Fibroblast of upper back skin (primary cell): Measurements from ENCODE around the gene GJB6.

Experiments used
- DNase-seq: peaks from one replicate; pipeline ENCODE4 v3.0.0-alpha.2; 2013

Gene GJB6

GRCh38 chr13:20185366-20186056 is 46.6 kb downstream of the GJB6 start:
- no peak for DNase-seq

- peak; percentile 79 for DNase-seq
Measured at GRCh38 chr13:20182231-20182846, 49.8 kb downstream of the GJB6 start.

- no peak for DNase-seq
Measured at GRCh38 chr13:20181188-20181587, 50.9 kb downstream of the GJB6 start.

- no peak for DNase-seq
Measured at GRCh38 chr13:20178156-20178555, 54.0 kb downstream of the GJB6 start.

- no peak for DNase-seq
Measured at GRCh38 chr13:20177049-20177831, 54.9 kb downstream of the GJB6 start.

GRCh38 chr13:20175907-20176652 is 56.0 kb downstream of the GJB6 start:
- no peak for DNase-seq

- DNase-seq = no peak
Measured at GRCh38 chr13:20175406-20175794, 56.7 kb downstream of the GJB6 start.

- peak; percentile 83 for DNase-seq
Measured at GRCh38 chr13:20174656-20175405, 57.3 kb downstream of the GJB6 start.

- no peak for DNase-seq
Measured at GRCh38 chr13:20173116-20173746, 58.9 kb downstream of the GJB6 start.
